Esophagus squamous epithelium (tissue), 4 donors: ENCODE results near the gene ZNFX1.

Experiments
- CTCF ChIP-seq, 6 experiments: fragments of 450-650 bp in 4 of 6; fragments of 200-600 bp in 2 of 6; sonication (generic) in 2 of 6; IDR thresholded peaks; one replicate each; pipeline ENCODE4 v1.5.1; 2016 to 2019; ENCODE audit warnings: antibody characterized with exemption in 6 of 6, mild to moderate bottlenecking in 4 of 6, moderate library complexity in 4 of 6
- POLR2A ChIP-seq, 4 donors: fragments of 450-650 bp; IDR thresholded peaks; one replicate each; pipeline ENCODE4 v1.6.1; 2017; ENCODE audit warnings: antibody characterized with exemption in 4 of 4, mild to moderate bottlenecking in 4 of 4, moderate library complexity in 3 of 4

DNA sequence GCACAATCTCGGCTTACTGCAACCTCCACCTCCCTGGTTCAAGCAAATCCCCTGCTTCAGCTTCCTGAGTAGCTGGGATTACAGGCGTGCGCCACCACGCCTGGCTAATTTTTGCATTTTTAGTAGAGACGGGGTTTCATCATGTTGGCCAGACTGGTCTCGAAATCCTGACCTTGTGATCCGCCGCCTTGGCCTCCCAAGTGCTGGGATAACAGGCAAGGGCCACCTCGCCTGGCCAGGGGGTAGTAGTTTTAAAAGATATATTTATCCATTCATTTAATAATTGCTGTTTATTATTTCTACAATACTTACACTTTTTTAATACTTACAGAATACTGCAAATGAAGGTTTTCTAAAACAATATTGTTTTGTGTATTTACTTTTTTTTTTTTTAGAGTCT is 74.1 kb downstream of the ZNFX1 start:
- TF ChIP-seq CTCF (IDR thresholded peaks at IDR 0.05): no peak
- TF ChIP-seq POLR2A (IDR thresholded peaks at IDR 0.05): no peak
